Thyroid gland (tissue), 4 donors: ENCODE measurements around the gene EEF1A2. TPM values are rescaled to one million over a fixed set of nuclear protein-coding genes. Genes with fewer than 3 reads are reported as not detected.
"Not testable (repeated sequence)": the region's sequence is repeated elsewhere in the genome, so short reads cannot be mapped to it uniquely, and the experiment has no call there.

ENCODE experiments used
- DNase-seq, 2 donors: peaks; one replicate each; pipeline ENCODE4 v3.0.0-alpha.2; 2019
- H3K27ac ChIP-seq, 3 donors: fragments of 200-600 bp; sonication (generic); 1 replicate in 2 of 3; 2 replicates in 1 of 3; pipeline ENCODE4 v1.5.1; 2016 to 2019; ENCODE audit warnings: mild to moderate bottlenecking in 1 of 3, moderate library complexity in 1 of 3
- H3K27me3 ChIP-seq: fragments of 200-600 bp; sonication (generic); one replicate; pipeline ENCODE4 v1.5.1; 2019
- H3K36me3 ChIP-seq, 2 donors: fragments of 200-600 bp; sonication (generic); one replicate each; pipeline ENCODE4 v1.5.1; 2016 to 2019
- H3K4me1 ChIP-seq, 2 donors: fragments of 200-600 bp; sonication (generic); one replicate each; pipeline ENCODE4 v1.5.1; 2017 to 2019
- H3K4me3 ChIP-seq, 3 donors: fragments of 200-600 bp; sonication (generic); replicated peaks in 1 of 3; 1 replicate in 2 of 3; 2 replicates in 1 of 3; pipeline ENCODE4 v1.5.1; 2016; ENCODE audit warnings: mild to moderate bottlenecking in 1 of 3
- H3K9me3 ChIP-seq: fragments of 200-600 bp; sonication (generic); one replicate; pipeline ENCODE4 v1.5.1; 2017
- CTCF ChIP-seq, 6 experiments: fragments of 200-600 bp in 3 of 6; fragments of 450-650 bp in 3 of 6; sonication (generic) in 3 of 6; IDR thresholded peaks; one replicate each; pipeline ENCODE4 v1.5.1; 2016 to 2019; ENCODE audit warnings: antibody characterized with exemption in 6 of 6, mild to moderate bottlenecking in 2 of 6, inconsistent platforms in 1 of 6, moderate library complexity in 1 of 6
- POLR2A ChIP-seq, 2 donors: fragments of 450-650 bp; IDR thresholded peaks; one replicate each; pipeline ENCODE4 v1.6.1; 2017; ENCODE audit warnings: antibody characterized with exemption in 2 of 2, mild to moderate bottlenecking in 2 of 2, moderate library complexity in 1 of 2
- WGBS, 2 donors: methylation state at CpG; one replicate each; pipeline ENCODE4 v1.1.5; 2017; 5-methylcytosine and 5-hydroxymethylcytosine counted together
- intact Hi-C: fragments of 100-400 bp; cut with DNase I; formaldehyde crosslinking; loops from one replicate; pipeline ENCODE4 v1.15.1; 2023
- total RNA-seq, 4 donors: library from RNA; depleted of rRNA; stranded (reverse); fragments of >200 nt; gene quantifications; one replicate each; pipeline ENCODE4 v1.2.3, GENCODE V29; 2016

The EEF1A2 gene
- total RNA-seq, 4 donors from 2014 or later = 0.22 to 2.0 (median 1.3) TPM

GRCh38 chr20:63517376-63518309 lies 18.8 kb upstream of the EEF1A2 start:
- H3K9me3 ChIP-seq = no peaks in the 10 kb centered on the region
- H3K36me3 ChIP-seq = no peaks in the 10 kb centered on the region
- peaks cover 20 to 23% of the 10 kb centered on the region in 2 donors for H3K4me1 ChIP-seq
- H3K4me3 ChIP-seq = no peak overlapping the region
- 95 to 97% methylated on average over 21 to 26 of the region's 32 CpGs for WGBS, 2 donors
- no peak overlapping the region for H3K27ac ChIP-seq
- no peaks in the 10 kb centered on the region for H3K27me3 ChIP-seq
- intact Hi-C loops = no loop called here
- TF ChIP-seq CTCF (IDR thresholded peaks at IDR 0.05) (no peak), POLR2A (IDR thresholded peaks at IDR 0.05) (no peak)
- no peak for DNase-seq

- H3K4me3 ChIP-seq, DNase-seq, intact Hi-C loops, H3K27me3 ChIP-seq, H3K27ac ChIP-seq, H3K9me3 ChIP-seq, H3K36me3 ChIP-seq, H3K4me1 ChIP-seq: not testable (repeated sequence)
- 65 to 80% methylated on average over 10 of the region's 10 CpGs for WGBS, 2 donors
Measured at GRCh38 chr20:63514520-63514919, 15.6 kb upstream of the EEF1A2 start.

- DNase-seq = no peak
- Histone ChIP-seq H3K27me3 (no peaks in the 10 kb centered on the region), H3K27ac (no peak overlapping the region), H3K9me3 (no peaks in the 10 kb centered on the region), H3K4me1 (no peaks in the 10 kb centered on the region), H3K36me3 (no peaks in the 10 kb centered on the region), H3K4me3 (no peak overlapping the region)
- WGBS, 2 donors = 85 to 92% methylated on average over 3 of the region's 3 CpGs
- TF ChIP-seq CTCF (IDR thresholded peaks at IDR 0.05) = no peak
- no peak for TF ChIP-seq POLR2A (IDR thresholded peaks at IDR 0.05)
- intact Hi-C loops = no loop called here
Measured at GRCh38 chr20:63513207-63513606, 14.3 kb upstream of the EEF1A2 start.

- Histone ChIP-seq H3K9me3 (no peaks in the 10 kb centered on the region), H3K4me1 (no peaks in the 10 kb centered on the region), H3K27ac (no peak overlapping the region), H3K36me3 (no peaks in the 10 kb centered on the region), H3K4me3 (no peak overlapping the region), H3K27me3 (no peaks in the 10 kb centered on the region)
- TF ChIP-seq POLR2A (IDR thresholded peaks at IDR 0.05) = no peak
- no peak for TF ChIP-seq CTCF (IDR thresholded peaks at IDR 0.05)
- no peak for DNase-seq
- 86 to 90% methylated on average over 9 of the region's 9 CpGs for WGBS, 2 donors
- intact Hi-C loops = no loop called here
Measured at GRCh38 chr20:63509088-63509564, 10.2 kb upstream of the EEF1A2 start.

- TF ChIP-seq CTCF (IDR thresholded peaks at IDR 0.05) (no peak), POLR2A (IDR thresholded peaks at IDR 0.05) (no peak)
- Histone ChIP-seq H3K36me3 (no peaks in the 10 kb centered on the region), H3K9me3 (no peaks in the 10 kb centered on the region), H3K4me3 (no peak overlapping the region), H3K4me1 (no peaks in the 10 kb centered on the region), H3K27me3 (no peaks in the 10 kb centered on the region), H3K27ac (no peak overlapping the region)
- DNase-seq = no peak
- intact Hi-C loops = no loop called here
- WGBS, 2 donors = 78 to 89% methylated on average over 33 of the region's 33 CpGs
Measured at GRCh38 chr20:63508072-63508768, 9.3 kb upstream of the EEF1A2 start.
